ENCODE data around the gene KRT222.

The KRT222 gene

DNA sequence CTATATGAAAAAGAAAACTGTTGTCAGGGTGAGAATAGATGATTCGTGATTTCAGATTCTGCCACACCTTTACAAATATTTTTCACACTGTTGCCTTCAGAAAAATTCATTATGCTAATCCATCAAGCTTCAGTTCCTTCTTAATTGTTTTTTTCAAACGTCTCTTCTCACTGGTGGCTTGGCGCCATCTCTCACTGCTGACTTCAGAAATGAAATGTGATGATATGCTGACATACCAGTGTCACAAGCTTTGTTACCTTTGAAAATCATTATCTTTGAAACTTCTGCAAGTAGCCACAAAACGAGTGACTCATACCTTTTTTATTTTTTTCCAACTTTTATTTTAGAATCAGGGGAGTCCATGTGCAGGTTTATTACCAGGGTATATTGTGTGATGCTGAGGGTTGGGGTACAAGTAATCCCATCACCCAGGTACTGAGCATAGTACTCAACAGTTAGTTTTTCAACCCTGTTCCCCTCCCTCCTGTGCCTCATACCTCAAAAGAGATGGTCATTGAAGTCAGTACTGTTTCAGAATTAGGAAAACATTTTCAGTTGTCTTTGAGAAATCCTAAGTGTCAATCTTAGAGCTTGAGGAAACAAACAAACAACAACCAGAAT is 14.0 kb upstream of the KRT222 start:
- Histone ChIP-seq H3K4me3 (ENCODE audit: low read depth in 1 of 2, low read length in 2 of 2) (no peak overlapping the region), H2AFZ (ENCODE audit: low read depth, low read length) (no peak overlapping the region), H3K9ac (ENCODE audit: low read depth, low read length) (no peak overlapping the region), H3K4me1 (ENCODE audit: insufficient read depth, low read length) (no peaks in the 10 kb centered on the region), H3K27ac (ENCODE audit: low read length) (no peak overlapping the region), H3K9me3 (ENCODE audit: insufficient read depth, low read length, severe bottlenecking) (no peaks in the 10 kb centered on the region), H3K27me3 (ENCODE audit: insufficient read depth, low read length, poor library complexity) (peaks cover 33% of the 10 kb centered on the region), H3K4me2 (ENCODE audit: insufficient read depth, low read length) (no peak overlapping the region), H4K20me1 (ENCODE audit: insufficient read depth, low read length) (no peaks in the 10 kb centered on the region), H3K36me3 (ENCODE audit: insufficient read depth, low read length) (no peaks in the 10 kb centered on the region), H3K79me2 (ENCODE audit: insufficient read depth, low read length) (no peaks in the 10 kb centered on the region)
- no peak for TF ChIP-seq EZH2 (IDR thresholded peaks at IDR 0.05; ENCODE audit: borderline replicate concordance, low read depth, low read length, severe bottlenecking)
- TF ChIP-seq, protein P1, sequence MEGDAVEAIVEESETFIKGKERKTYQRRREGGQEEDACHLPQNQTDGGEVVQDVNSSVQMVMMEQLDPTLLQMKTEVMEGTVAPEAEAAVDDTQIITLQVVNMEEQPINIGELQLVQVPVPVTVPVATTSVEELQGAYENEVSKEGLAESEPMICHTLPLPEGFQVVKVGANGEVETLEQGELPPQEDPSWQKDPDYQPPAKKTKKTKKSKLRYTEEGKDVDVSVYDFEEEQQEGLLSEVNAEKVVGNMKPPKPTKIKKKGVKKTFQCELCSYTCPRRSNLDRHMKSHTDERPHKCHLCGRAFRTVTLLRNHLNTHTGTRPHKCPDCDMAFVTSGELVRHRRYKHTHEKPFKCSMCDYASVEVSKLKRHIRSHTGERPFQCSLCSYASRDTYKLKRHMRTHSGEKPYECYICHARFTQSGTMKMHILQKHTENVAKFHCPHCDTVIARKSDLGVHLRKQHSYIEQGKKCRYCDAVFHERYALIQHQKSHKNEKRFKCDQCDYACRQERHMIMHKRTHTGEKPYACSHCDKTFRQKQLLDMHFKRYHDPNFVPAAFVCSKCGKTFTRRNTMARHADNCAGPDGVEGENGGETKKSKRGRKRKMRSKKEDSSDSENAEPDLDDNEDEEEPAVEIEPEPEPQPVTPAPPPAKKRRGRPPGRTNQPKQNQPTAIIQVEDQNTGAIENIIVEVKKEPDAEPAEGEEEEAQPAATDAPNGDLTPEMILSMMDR (IDR thresholded peaks at IDR 0.05; ENCODE audit: borderline replicate concordance, extremely low read depth, low read length, poor library complexity, severe bottlenecking): no peak
- ATAC-seq (ENCODE audit: insufficient read depth, low read depth): no peak
- no peak for DNase-seq

DNA sequence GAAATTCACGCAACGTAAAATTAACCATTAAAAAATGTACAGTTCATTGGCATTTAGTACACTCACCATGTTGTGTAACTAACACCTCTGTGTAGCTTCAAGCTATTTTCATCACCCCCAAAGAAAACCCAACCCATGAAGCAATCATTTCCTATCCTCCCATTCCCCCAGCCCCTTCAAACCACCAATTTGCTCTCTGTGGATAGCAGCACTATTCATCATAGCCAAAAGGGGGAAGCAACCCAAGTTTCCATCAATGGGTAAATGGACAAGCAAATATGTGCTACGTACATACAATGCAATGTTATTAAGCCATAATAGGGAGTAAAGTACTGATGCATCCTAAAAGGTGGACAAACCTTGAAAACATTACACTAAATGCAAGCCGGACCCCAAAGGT is 10.9 kb upstream of the KRT222 start:
- Histone ChIP-seq H3K79me2 (ENCODE audit: insufficient read depth, low read length) (no peaks in the 10 kb centered on the region), H2AFZ (ENCODE audit: low read depth, low read length) (no peak overlapping the region), H3K36me3 (ENCODE audit: insufficient read depth, low read length) (no peaks in the 10 kb centered on the region), H3K4me2 (ENCODE audit: insufficient read depth, low read length) (no peak overlapping the region), H3K27ac (ENCODE audit: low read length) (no peak overlapping the region), H3K9ac (ENCODE audit: low read depth, low read length) (no peak overlapping the region), H3K4me1 (ENCODE audit: insufficient read depth, low read length) (no peaks in the 10 kb centered on the region), H3K9me3 (ENCODE audit: insufficient read depth, low read length, severe bottlenecking) (no peaks in the 10 kb centered on the region), H3K27me3 (ENCODE audit: insufficient read depth, low read length, poor library complexity) (peaks cover 35% of the 10 kb centered on the region), H3K4me3 (ENCODE audit: low read depth in 1 of 2, low read length in 2 of 2) (no peak overlapping the region), H4K20me1 (ENCODE audit: insufficient read depth, low read length) (no peaks in the 10 kb centered on the region)
- DNase-seq (no peak), ATAC-seq (ENCODE audit: insufficient read depth, low read depth) (no peak)
- TF ChIP-seq, protein P1 (IDR thresholded peaks at IDR 0.05; ENCODE audit: borderline replicate concordance, extremely low read depth, low read length, poor library complexity, severe bottlenecking): no peak
- TF ChIP-seq EZH2 (IDR thresholded peaks at IDR 0.05; ENCODE audit: borderline replicate concordance, low read depth, low read length, severe bottlenecking): no peak

DNA sequence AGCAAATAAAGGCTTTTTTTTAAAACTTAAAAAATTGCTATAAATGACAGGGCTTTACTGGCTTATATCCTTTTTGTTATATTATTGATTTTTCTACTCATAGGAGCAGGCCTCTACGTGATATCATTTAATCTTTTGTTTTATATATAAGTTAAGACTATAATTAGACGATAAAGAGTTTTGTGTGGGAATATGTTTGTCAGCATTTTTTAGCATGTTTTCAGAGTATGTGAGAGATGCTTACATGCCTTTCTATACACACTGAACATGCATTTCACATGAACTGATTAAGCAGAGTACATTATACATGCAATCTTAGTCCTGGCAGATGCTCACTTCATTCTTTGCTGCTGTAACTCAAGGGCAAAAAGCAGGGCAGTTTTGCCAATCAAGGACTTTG is 7.7 kb upstream of the KRT222 start:
- TF ChIP-seq, protein P1 (IDR thresholded peaks at IDR 0.05; ENCODE audit: borderline replicate concordance, extremely low read depth, low read length, poor library complexity, severe bottlenecking): no peak
- no peak for TF ChIP-seq EZH2 (IDR thresholded peaks at IDR 0.05; ENCODE audit: borderline replicate concordance, low read depth, low read length, severe bottlenecking)
- no peak overlapping the region for H3K4me3 ChIP-seq (ENCODE audit: low read depth in 1 of 2, low read length in 2 of 2)
- no peaks in the 10 kb centered on the region for H3K36me3 ChIP-seq (ENCODE audit: insufficient read depth, low read length)
- ATAC-seq (ENCODE audit: insufficient read depth, low read depth) (no peak), DNase-seq (no peak)
- no peaks in the 10 kb centered on the region for H3K79me2 ChIP-seq (ENCODE audit: insufficient read depth, low read length)
- H3K4me1 ChIP-seq (ENCODE audit: insufficient read depth, low read length): no peaks in the 10 kb centered on the region
- no peak overlapping the region for H3K4me2 ChIP-seq (ENCODE audit: insufficient read depth, low read length)
- H3K9me3 ChIP-seq (ENCODE audit: insufficient read depth, low read length, severe bottlenecking): no peaks in the 10 kb centered on the region
- no peak overlapping the region for H3K27ac ChIP-seq (ENCODE audit: low read length)
- H3K9ac ChIP-seq (ENCODE audit: low read depth, low read length): no peak overlapping the region
- H4K20me1 ChIP-seq (ENCODE audit: insufficient read depth, low read length): no peaks in the 10 kb centered on the region
- H3K27me3 ChIP-seq (ENCODE audit: insufficient read depth, low read length, poor library complexity): peaks cover 44% of the 10 kb centered on the region
- no peak overlapping the region for H2AFZ ChIP-seq (ENCODE audit: low read depth, low read length)

Measured in DND-41 (cell line).